GM23338 (cell line): ENCODE data around the gene ATG9B.

Experiments
- CREB1 ChIP-seq: fragments of 250-450 bp; sonication (Bioruptor Pico); IDR thresholded peaks from 2 replicates; pipeline ENCODE4 v1.5.0; 2020; ENCODE audit warnings: low read depth, mild to moderate bottlenecking, moderate library complexity
- CTCF ChIP-seq, 2 experiments: fragments of 200-600 bp in 1 of 2; sonication (generic) in 1 of 2; conservative IDR thresholded peaks; 2 replicates each; pipeline versions ENCODE4 v1.5.1 to v1.6.1; 2016 to 2017; ENCODE audit warnings: antibody characterized with exemption in 2 of 2, low read depth in 2 of 2, mild to moderate bottlenecking in 2 of 2, moderate library complexity in 1 of 2
- EZH2 ChIP-seq: fragments of 200-600 bp; sonication (generic); IDR thresholded peaks from one replicate; pipeline ENCODE4 v1.8.0; 2017; ENCODE audit warnings: antibody characterized with exemption, mild to moderate bottlenecking, low read depth; ENCODE audit not compliant: unreplicated experiment
- EZH2phosphoT487 ChIP-seq: fragments of 200-600 bp; sonication (generic); IDR thresholded peaks from one replicate; pipeline ENCODE4 v1.8.1; 2018; ENCODE audit warnings: antibody characterized with exemption; ENCODE audit not compliant: unreplicated experiment
- JUNB ChIP-seq: IDR thresholded peaks from one replicate; pipeline ENCODE4 v1.6.1; 2016; ENCODE audit warnings: antibody characterized with exemption; ENCODE audit not compliant: unreplicated experiment
- NANOG ChIP-seq: IDR thresholded peaks from 2 replicates; pipeline ENCODE4 v1.6.1; 2016; ENCODE audit warnings: antibody characterized with exemption, borderline replicate concordance
- POLR2AphosphoS5 ChIP-seq: IDR thresholded peaks from 2 replicates; pipeline ENCODE4 v1.6.1; 2016; ENCODE audit warnings: antibody characterized with exemption, low read depth
- STAT1 ChIP-seq: IDR thresholded peaks from one replicate; pipeline ENCODE4 v1.6.1; 2016; ENCODE audit warnings: antibody characterized with exemption; ENCODE audit not compliant: unreplicated experiment
- TF ChIP-seq, protein P1 (sequence below): IDR thresholded peaks from one replicate; pipeline ENCODE4 v1.6.1; 2018; ENCODE audit warnings: antibody characterized with exemption; ENCODE audit not compliant: unreplicated experiment
- TF ChIP-seq, protein P2 (sequence below): IDR thresholded peaks from 2 replicates; pipeline ENCODE4 v1.6.1; 2016; ENCODE audit warnings: antibody characterized with exemption

GRCh38 chr7:151048911-151049463 lies 24.7 kb upstream of the ATG9B start:
- TF ChIP-seq CTCF (conservative IDR thresholded peaks at IDR 0.05; ENCODE audit: low read depth in 2 of 2) (no peak), POLR2AphosphoS5 (no peak), EZH2phosphoT487 (no peak), CREB1 (CRISPR knock-in tag) (no peak), EZH2 (no peak), NANOG (no peak), JUNB (no peak), STAT1 (no peak)
- TF ChIP-seq, protein P1, sequence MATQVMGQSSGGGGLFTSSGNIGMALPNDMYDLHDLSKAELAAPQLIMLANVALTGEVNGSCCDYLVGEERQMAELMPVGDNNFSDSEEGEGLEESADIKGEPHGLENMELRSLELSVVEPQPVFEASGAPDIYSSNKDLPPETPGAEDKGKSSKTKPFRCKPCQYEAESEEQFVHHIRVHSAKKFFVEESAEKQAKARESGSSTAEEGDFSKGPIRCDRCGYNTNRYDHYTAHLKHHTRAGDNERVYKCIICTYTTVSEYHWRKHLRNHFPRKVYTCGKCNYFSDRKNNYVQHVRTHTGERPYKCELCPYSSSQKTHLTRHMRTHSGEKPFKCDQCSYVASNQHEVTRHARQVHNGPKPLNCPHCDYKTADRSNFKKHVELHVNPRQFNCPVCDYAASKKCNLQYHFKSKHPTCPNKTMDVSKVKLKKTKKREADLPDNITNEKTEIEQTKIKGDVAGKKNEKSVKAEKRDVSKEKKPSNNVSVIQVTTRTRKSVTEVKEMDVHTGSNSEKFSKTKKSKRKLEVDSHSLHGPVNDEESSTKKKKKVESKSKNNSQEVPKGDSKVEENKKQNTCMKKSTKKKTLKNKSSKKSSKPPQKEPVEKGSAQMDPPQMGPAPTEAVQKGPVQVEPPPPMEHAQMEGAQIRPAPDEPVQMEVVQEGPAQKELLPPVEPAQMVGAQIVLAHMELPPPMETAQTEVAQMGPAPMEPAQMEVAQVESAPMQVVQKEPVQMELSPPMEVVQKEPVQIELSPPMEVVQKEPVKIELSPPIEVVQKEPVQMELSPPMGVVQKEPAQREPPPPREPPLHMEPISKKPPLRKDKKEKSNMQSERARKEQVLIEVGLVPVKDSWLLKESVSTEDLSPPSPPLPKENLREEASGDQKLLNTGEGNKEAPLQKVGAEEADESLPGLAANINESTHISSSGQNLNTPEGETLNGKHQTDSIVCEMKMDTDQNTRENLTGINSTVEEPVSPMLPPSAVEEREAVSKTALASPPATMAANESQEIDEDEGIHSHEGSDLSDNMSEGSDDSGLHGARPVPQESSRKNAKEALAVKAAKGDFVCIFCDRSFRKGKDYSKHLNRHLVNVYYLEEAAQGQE, result no peak
- TF ChIP-seq, protein P2, sequence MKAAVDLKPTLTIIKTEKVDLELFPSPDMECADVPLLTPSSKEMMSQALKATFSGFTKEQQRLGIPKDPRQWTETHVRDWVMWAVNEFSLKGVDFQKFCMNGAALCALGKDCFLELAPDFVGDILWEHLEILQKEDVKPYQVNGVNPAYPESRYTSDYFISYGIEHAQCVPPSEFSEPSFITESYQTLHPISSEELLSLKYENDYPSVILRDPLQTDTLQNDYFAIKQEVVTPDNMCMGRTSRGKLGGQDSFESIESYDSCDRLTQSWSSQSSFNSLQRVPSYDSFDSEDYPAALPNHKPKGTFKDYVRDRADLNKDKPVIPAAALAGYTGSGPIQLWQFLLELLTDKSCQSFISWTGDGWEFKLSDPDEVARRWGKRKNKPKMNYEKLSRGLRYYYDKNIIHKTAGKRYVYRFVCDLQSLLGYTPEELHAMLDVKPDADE, result no peak
